GM10266 (cell line): ENCODE data around the gene FAM124B.

Experiments
- DNase-seq: peaks from one replicate; pipeline ENCODE4 v3.0.0; 2012; ENCODE audit errors: extremely low spot score
- TF ChIP-seq, protein P1 (sequence below): IDR thresholded peaks from 2 replicates; pipeline ENCODE4 v1.5.1; 2012; ENCODE audit warnings: mild to moderate bottlenecking, low read depth; ENCODE audit not compliant: control insufficient read depth, insufficient read depth; ENCODE audit errors: missing control alignments

The FAM124B gene

DNA sequence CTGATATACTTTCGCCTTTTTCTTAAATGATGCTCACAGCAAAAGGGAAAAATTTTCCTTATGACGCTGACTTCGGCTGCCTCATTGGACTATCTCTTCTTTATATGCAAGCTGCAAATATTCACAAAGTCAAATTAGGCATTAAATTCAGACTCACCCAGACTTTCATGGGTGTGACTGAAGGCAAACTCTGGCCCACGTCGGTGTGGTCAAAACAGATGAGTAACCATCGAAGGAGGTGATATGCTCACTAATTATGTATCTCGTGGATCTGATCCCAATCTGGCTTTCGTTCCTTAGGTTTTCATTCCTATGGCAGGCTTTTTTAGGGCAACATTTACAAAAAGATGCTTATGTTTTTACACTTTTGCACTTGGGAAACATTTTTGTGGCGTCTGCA lies 36.6 kb downstream of the FAM124B start:
- DNase-seq: no peak
- TF ChIP-seq, protein P1, sequence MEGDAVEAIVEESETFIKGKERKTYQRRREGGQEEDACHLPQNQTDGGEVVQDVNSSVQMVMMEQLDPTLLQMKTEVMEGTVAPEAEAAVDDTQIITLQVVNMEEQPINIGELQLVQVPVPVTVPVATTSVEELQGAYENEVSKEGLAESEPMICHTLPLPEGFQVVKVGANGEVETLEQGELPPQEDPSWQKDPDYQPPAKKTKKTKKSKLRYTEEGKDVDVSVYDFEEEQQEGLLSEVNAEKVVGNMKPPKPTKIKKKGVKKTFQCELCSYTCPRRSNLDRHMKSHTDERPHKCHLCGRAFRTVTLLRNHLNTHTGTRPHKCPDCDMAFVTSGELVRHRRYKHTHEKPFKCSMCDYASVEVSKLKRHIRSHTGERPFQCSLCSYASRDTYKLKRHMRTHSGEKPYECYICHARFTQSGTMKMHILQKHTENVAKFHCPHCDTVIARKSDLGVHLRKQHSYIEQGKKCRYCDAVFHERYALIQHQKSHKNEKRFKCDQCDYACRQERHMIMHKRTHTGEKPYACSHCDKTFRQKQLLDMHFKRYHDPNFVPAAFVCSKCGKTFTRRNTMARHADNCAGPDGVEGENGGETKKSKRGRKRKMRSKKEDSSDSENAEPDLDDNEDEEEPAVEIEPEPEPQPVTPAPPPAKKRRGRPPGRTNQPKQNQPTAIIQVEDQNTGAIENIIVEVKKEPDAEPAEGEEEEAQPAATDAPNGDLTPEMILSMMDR: no peak

DNA sequence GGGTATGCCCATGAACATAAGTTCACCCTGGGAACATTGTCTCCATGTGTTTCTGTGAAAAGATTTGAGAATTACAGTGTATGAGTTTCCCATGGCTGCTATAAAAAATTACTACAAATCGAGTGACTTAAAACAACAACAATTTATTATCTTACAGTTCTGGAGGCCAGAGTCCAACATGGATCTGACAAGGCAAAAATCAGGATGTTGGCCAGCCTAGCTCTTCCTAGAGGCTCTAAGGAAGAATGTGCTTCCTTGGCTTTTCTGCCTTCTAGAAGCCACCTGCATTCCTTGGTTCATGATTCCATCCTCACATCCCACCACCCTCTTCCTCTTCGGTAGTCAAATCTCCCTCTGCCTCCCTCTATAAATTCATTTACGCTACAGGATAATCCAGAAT lies 38.6 kb downstream of the FAM124B start:
- TF ChIP-seq, protein P1: no peak
- DNase-seq: no peak

DNA sequence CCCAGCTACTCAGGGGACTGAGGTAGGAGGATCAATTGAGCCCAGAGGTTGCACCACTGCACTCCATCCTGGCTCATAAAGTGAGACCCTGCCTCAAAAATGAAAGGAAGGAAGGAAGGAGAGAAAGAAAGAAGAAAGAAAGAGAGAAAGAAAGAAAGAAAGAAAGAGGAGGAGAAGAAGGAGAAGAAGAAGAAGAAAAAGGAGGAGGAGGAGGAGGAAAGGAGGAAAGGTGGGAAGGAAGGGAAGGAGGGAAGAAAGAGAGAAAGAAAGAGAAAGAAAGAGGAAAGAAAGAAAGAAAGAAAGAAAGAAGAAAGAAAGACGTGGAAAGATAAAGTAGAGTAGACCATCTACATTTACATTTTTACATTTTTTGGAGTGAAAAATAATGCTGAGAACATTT lies 39.8 kb downstream of the FAM124B start:
- TF ChIP-seq, protein P1: no peak
- DNase-seq: no peak

DNA sequence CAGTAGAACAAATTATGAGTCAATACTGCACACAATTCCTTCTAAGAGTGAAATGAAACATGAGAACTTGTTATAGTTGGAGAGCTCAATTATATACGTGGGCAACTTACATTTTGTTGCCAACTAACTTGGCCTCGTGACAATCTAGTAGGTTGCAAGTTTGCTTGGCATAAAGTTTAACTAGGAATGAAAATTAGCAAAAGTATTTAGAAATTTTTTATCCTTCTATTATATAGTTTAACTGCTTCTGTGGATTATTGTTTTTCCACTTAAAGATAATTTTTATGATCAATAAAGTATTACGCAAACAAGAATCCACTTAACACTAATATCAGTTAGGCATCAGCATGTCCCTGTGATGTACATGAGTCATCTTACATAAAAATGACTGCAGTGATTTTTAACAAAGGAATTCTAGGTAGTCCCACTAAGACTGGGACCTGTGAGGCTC lies 41.1 kb downstream of the FAM124B start:
- no peak for DNase-seq
- TF ChIP-seq, protein P1: no peak

DNA sequence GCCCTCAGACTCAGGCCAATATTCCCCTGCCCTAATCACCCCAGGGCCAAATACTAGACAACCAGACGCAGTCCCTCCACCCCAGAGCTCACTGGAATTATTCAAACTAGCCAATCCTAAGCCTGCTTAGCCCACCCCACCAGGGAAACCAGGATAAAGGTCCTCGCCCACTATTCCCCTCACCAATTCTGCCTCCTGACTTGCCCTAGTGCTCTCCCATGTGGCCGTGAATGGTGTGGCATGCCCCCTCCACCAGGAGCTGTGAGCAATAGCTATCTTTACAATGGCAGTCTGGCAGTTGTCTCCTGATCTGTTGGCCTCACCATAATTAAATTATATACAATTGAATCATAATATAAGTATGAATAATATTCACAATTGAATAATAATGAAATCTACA lies 42.3 kb downstream of the FAM124B start:
- DNase-seq: peak; percentile 19
- TF ChIP-seq, protein P1: peak; percentile 39

DNA sequence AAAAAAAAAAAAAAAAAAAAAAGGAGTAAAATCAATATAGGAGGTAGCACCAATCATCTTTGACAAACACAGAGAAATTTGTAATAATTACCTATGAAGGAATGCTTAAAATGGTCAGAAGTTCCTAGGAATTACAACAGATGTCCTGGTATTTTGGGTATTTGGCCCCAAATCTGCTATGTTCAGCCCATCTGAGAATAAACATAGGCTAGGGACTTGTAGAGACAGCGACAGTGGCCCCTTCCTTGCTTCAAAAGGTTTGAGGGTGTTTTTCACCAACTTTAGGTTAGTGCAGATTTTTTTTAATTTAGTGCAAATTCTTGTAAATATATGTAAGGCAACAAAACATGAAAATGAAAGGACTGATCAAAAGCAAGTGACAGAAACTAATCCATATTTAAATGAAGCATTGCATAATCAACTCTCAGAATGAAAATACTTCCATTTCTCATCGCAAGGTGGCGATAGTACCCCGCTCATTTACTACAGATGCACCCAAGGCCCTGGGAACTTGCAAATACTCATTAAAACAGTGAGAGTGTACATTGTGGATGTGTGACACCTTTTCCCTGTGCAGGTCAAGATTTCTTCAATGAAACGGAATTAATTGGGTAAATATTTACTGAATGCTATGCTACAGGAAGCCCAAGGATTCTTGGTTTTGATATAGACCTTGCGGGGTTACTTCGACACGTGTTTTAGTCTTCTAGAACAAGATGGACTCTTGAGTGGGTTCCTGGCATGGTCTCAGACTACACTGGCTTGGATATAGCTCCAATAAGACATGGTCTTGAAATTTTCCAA lies 44.6 kb downstream of the FAM124B start:
- TF ChIP-seq, protein P1: peak; percentile 72
- peak; percentile 56 for DNase-seq

DNA sequence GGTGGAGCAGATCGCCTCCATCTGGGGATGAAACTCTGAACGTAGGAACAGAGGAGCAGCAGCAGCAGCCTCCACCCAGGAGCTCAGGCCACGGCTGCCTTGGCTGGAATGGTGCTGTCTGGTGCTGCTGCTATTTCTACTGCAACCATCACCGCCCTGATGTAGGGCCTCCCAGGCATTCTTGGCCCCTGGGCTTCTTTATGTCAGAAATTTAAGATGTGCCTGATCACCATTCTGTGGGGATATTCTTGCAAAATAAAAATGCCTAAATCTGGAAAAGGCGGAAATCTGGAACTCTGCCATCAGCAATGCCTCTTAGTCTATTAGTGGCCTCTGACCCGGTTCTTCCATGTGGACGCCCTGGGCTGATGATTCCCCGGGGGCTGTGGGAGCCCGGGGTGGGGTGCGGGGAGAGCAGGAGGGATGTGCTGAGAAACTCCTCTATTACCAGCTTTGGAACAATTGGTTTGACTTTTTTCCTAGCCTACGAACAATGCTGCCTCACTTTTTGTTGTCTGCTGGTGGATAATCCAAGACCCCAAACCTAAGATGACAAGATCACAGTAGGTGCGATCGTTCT lies 47.2 kb downstream of the FAM124B start:
- DNase-seq: no peak
- TF ChIP-seq, protein P1: no peak
